Neuronal stem cell (in vitro differentiated cells): ENCODE results near the gene KCNIP4.

Experiments used
- DNase-seq: peaks from one replicate; pipeline ENCODE4 v3.0.0-alpha.2; 2013; ENCODE audit warnings: low spot score
- H2AFZ ChIP-seq: one replicate; pipeline ENCODE4 v1.6.1; 2013; ENCODE audit warnings: mild to moderate bottlenecking, low read length, inconsistent platforms
- H2AK5ac ChIP-seq: 2 replicates; pipeline ENCODE4 v1.6.1; 2013; ENCODE audit warnings: low read depth, mild to moderate bottlenecking, inconsistent platforms, low read length, moderate library complexity, mixed read lengths
- H2BK120ac ChIP-seq: 2 replicates; pipeline ENCODE4 v1.6.1; 2013; ENCODE audit warnings: low read depth, mild to moderate bottlenecking, inconsistent platforms, low read length, moderate library complexity, mixed read lengths
- H2BK12ac ChIP-seq: one replicate; pipeline ENCODE4 v1.6.1; 2013; ENCODE audit warnings: low read length, inconsistent platforms
- H2BK15ac ChIP-seq: 2 replicates; pipeline ENCODE4 v1.6.1; 2013; ENCODE audit warnings: mild to moderate bottlenecking, low read length, inconsistent platforms, mixed read lengths
- H2BK5ac ChIP-seq: one replicate; pipeline ENCODE4 v1.6.1; 2013; ENCODE audit warnings: inconsistent platforms, mild to moderate bottlenecking, low read length, moderate library complexity
- H3K14ac ChIP-seq: one replicate; pipeline ENCODE4 v1.6.1; 2013; ENCODE audit warnings: low read length, inconsistent platforms
- H3K18ac ChIP-seq: 2 replicates; pipeline ENCODE4 v1.6.1; 2013; ENCODE audit warnings: low read length, inconsistent platforms
- H3K23ac ChIP-seq: 2 replicates; pipeline ENCODE4 v1.6.1; 2013; ENCODE audit warnings: low read depth, mild to moderate bottlenecking, mixed read lengths, low read length, inconsistent platforms; ENCODE audit not compliant: poor library complexity
- H3K27ac ChIP-seq: replicated peaks from 3 replicates; pipeline ENCODE4 v1.5.1; 2013; ENCODE audit warnings: low read length, inconsistent platforms
- H3K27me3 ChIP-seq, 3 experiments: 2 replicates each; pipeline ENCODE4 v1.6.1; 2013; ENCODE audit warnings: low read length in 3 of 3, mild to moderate bottlenecking in 2 of 3, inconsistent platforms in 1 of 3, low read depth in 1 of 3, mixed read lengths in 1 of 3, moderate library complexity in 1 of 3; ENCODE audit not compliant: control insufficient read depth in 3 of 3, insufficient read depth in 3 of 3
- H3K36me3 ChIP-seq, 2 donors: replicated peaks in 1 of 2; 2 replicates each; pipeline ENCODE4 v1.6.1; 2013; ENCODE audit warnings: low read length in 2 of 2; ENCODE audit not compliant: control insufficient read depth in 2 of 2, insufficient read depth in 2 of 2
- H3K4ac ChIP-seq: 2 replicates; pipeline ENCODE4 v1.6.1; 2013; ENCODE audit warnings: inconsistent platforms, mild to moderate bottlenecking, low read length, moderate library complexity
- H3K4me1 ChIP-seq, 2 donors: 1 replicate in 1 of 2; 2 replicates in 1 of 2; pipeline ENCODE4 v1.6.1; 2013; ENCODE audit warnings: low read length in 2 of 2, low read depth in 1 of 2; ENCODE audit not compliant: control insufficient read depth in 2 of 2, insufficient read depth in 1 of 2
- H3K4me2 ChIP-seq: one replicate; pipeline ENCODE4 v1.6.1; 2013; ENCODE audit warnings: mild to moderate bottlenecking, low read length, inconsistent platforms; ENCODE audit not compliant: insufficient read depth, poor library complexity, severe bottlenecking
- H3K4me3 ChIP-seq, 2 donors: 2 replicates each; pipeline ENCODE4 v1.5.1; 2013; ENCODE audit warnings: low read length in 2 of 2, mild to moderate bottlenecking in 2 of 2, inconsistent platforms in 1 of 2, moderate library complexity in 1 of 2
- H3K79me1 ChIP-seq: one replicate; pipeline ENCODE4 v1.6.1; 2013; ENCODE audit warnings: low read depth, mild to moderate bottlenecking, inconsistent platforms, low read length, moderate library complexity
- H3K9ac ChIP-seq: one replicate; pipeline ENCODE4 v1.6.1; 2013; ENCODE audit warnings: mild to moderate bottlenecking, low read depth, low read length, inconsistent platforms; ENCODE audit not compliant: poor library complexity
- H3K9me3 ChIP-seq, 2 donors: replicated peaks in 1 of 2; 2 replicates each; pipeline versions ENCODE3 to v1.6.1; 2013; ENCODE audit warnings: low read length in 2 of 2, mild to moderate bottlenecking in 2 of 2, inconsistent platforms in 1 of 2, low read depth in 1 of 2, mixed read lengths in 1 of 2, moderate library complexity in 1 of 2; ENCODE audit not compliant: control insufficient read depth in 2 of 2, insufficient read depth in 1 of 2
- H4K8ac ChIP-seq: one replicate; pipeline ENCODE4 v1.6.1; 2013; ENCODE audit warnings: low read depth, mild to moderate bottlenecking, inconsistent platforms, low read length, moderate library complexity
- H4K91ac ChIP-seq: one replicate; pipeline ENCODE4 v1.6.1; 2013; ENCODE audit warnings: low read length, low read depth, mild to moderate bottlenecking, inconsistent platforms; ENCODE audit not compliant: poor library complexity
- WGBS, 2 donors: extraction: QIAGEN DNeasy Blood & Tissue Kit; methylation state at CpG; one replicate each; pipeline ENCODE4 v1.1.7; 2013; ENCODE audit warnings: missing lambda C conversion rate in 2 of 2, mixed read lengths in 1 of 2; ENCODE audit not compliant: insufficient read length in 2 of 2, insufficient replicate concordance in 1 of 2; ENCODE audit errors: extremely low coverage in 2 of 2; 5-methylcytosine and 5-hydroxymethylcytosine counted together

The KCNIP4 gene

GRCh38 chr4:21749412-21749811 is 199.2 kb downstream of the KCNIP4 start:
- Histone ChIP-seq H3K36me3 (no peaks in the 10 kb centered on the region), H2BK5ac (no peak overlapping the region), H4K91ac (no peak overlapping the region), H2BK15ac (no peak overlapping the region), H3K4ac (no peak overlapping the region), H3K23ac (no peak overlapping the region), H3K79me1 (no peaks in the 10 kb centered on the region), H3K9me3 (peaks cover 0 to 2% of the 10 kb centered on the region in 2 donors), H2BK12ac (no peak overlapping the region), H3K4me1 (no peaks in the 10 kb centered on the region), H4K8ac (no peak overlapping the region), H3K18ac (no peak overlapping the region), H3K9ac (no peak overlapping the region), H3K27me3 (peaks cover 0 to 2% (median 0%) of the 10 kb centered on the region in 3 experiments), H3K27ac (no peak overlapping the region), H3K14ac (no peak overlapping the region), H3K4me2 (no peak overlapping the region), H2AFZ (no peak overlapping the region), H2BK120ac (no peak overlapping the region), H2AK5ac (no peak overlapping the region), H3K4me3 (no peak overlapping the region)
- no CpG with 5 or more reads among the region's 4 CpGs for WGBS, 2 donors
- DNase-seq: no peak

DNA sequence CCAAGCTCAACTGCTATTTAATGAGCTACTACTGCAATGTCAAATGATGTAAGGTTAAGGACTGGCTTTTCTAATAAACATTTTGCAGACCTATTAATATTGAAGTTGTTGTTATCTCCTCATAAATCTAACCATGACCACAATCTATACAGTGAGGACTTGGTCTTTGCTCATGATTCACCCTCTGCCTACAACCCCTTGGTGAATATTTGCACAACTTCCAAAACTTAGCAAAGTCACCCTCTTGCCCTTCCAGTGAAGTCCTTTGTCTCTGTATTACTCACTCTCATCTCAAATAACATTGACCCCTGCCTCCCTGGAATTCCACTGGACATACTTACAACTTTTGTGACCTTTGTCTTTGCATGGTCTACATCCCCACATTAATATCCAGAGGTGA is 204.5 kb downstream of the KCNIP4 start:
- H3K18ac ChIP-seq: no peak overlapping the region
- H2AK5ac ChIP-seq: no peak overlapping the region
- no peak overlapping the region for H3K9ac ChIP-seq
- no peak overlapping the region for H3K27ac ChIP-seq
- H2BK15ac ChIP-seq: no peak overlapping the region
- H3K14ac ChIP-seq: no peak overlapping the region
- no peak for DNase-seq
- no peaks in the 10 kb centered on the region for H3K9me3 ChIP-seq
- H4K91ac ChIP-seq: no peak overlapping the region
- H3K4me1 ChIP-seq: no peaks in the 10 kb centered on the region
- no peak overlapping the region for H3K4me3 ChIP-seq
- H4K8ac ChIP-seq: no peak overlapping the region
- H3K4ac ChIP-seq: no peak overlapping the region
- no peak overlapping the region for H3K23ac ChIP-seq
- no peaks in the 10 kb centered on the region for H3K79me1 ChIP-seq
- no peak overlapping the region for H2BK120ac ChIP-seq
- no peak overlapping the region for H2BK12ac ChIP-seq
- H2AFZ ChIP-seq: no peak overlapping the region
- no peak overlapping the region for H3K4me2 ChIP-seq
- no peak overlapping the region for H2BK5ac ChIP-seq
- no peaks in the 10 kb centered on the region for H3K36me3 ChIP-seq
- H3K27me3 ChIP-seq: no peaks in the 10 kb centered on the region

- H4K91ac ChIP-seq: no peak overlapping the region
- H3K4me1 ChIP-seq: no peaks in the 10 kb centered on the region
- no peak overlapping the region for H4K8ac ChIP-seq
- no peak overlapping the region for H3K27ac ChIP-seq
- no peak overlapping the region for H2BK120ac ChIP-seq
- H3K36me3 ChIP-seq: no peaks in the 10 kb centered on the region
- H2BK5ac ChIP-seq: no peak overlapping the region
- H3K4me2 ChIP-seq: no peak overlapping the region
- H3K9me3 ChIP-seq: no peaks in the 10 kb centered on the region
- H3K14ac ChIP-seq: no peak overlapping the region
- no CpG with 5 or more reads among the region's 2 CpGs for WGBS, 2 donors
- H3K18ac ChIP-seq: no peak overlapping the region
- no peak overlapping the region for H2AK5ac ChIP-seq
- H3K4ac ChIP-seq: no peak overlapping the region
- no peaks in the 10 kb centered on the region for H3K27me3 ChIP-seq
- no peak overlapping the region for H2BK12ac ChIP-seq
- H2AFZ ChIP-seq: no peak overlapping the region
- no peak overlapping the region for H2BK15ac ChIP-seq
- H3K23ac ChIP-seq: no peak overlapping the region
- no peak overlapping the region for H3K9ac ChIP-seq
- H3K4me3 ChIP-seq: no peak overlapping the region
- no peaks in the 10 kb centered on the region for H3K79me1 ChIP-seq
- DNase-seq: no peak
These were observed 206.2 kb downstream of the KCNIP4 start for GRCh38 chr4:21742326-21742725.

DNA sequence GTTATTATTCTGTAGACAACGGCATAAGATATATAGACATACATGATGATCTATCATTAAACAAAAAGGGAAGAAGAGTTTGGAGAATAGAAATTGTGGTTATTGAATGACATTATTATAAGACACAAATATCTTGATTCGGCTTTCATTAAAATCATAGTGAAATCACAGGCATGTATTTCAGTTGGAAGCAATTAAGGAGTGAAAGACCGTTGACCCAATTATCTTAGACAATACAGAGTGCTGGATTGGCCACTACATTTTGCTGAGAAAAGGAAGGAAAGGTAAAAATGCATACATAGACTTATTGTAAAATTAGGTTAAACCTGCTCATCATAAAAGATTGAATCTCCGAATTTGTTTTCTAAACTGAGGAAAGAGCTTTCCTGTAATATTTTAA is 209.8 kb downstream of the KCNIP4 start:
- no peak overlapping the region for H3K9ac ChIP-seq
- H3K79me1 ChIP-seq: no peaks in the 10 kb centered on the region
- H3K4me3 ChIP-seq: no peak overlapping the region
- no peak overlapping the region for H3K27ac ChIP-seq
- no peak overlapping the region for H3K23ac ChIP-seq
- H2BK15ac ChIP-seq: no peak overlapping the region
- no peak overlapping the region for H3K18ac ChIP-seq
- H3K14ac ChIP-seq: no peak overlapping the region
- no peak overlapping the region for H4K91ac ChIP-seq
- no CpG with 5 or more reads among the region's 4 CpGs for WGBS, 2 donors
- H3K4ac ChIP-seq: no peak overlapping the region
- no peak overlapping the region for H2AK5ac ChIP-seq
- H3K36me3 ChIP-seq: no peaks in the 10 kb centered on the region
- H3K27me3 ChIP-seq: no peaks in the 10 kb centered on the region
- H2BK12ac ChIP-seq: no peak overlapping the region
- DNase-seq: no peak
- H3K4me2 ChIP-seq: no peak overlapping the region
- H4K8ac ChIP-seq: no peak overlapping the region
- H2BK5ac ChIP-seq: no peak overlapping the region
- no peaks in the 10 kb centered on the region for H3K9me3 ChIP-seq
- H2BK120ac ChIP-seq: no peak overlapping the region
- H3K4me1 ChIP-seq: no peaks in the 10 kb centered on the region
- H2AFZ ChIP-seq: no peak overlapping the region
